ENCODE data around the gene SERPINA9.
"Not testable (repeated sequence)": the region's sequence is repeated elsewhere in the genome, so short reads cannot be mapped to it uniquely, and the experiment has no call there.

Gene SERPINA9

GRCh38 chr14:94421316-94421715 is 54.7 kb downstream of the SERPINA9 start:
- DNase-seq = no peak

DNA sequence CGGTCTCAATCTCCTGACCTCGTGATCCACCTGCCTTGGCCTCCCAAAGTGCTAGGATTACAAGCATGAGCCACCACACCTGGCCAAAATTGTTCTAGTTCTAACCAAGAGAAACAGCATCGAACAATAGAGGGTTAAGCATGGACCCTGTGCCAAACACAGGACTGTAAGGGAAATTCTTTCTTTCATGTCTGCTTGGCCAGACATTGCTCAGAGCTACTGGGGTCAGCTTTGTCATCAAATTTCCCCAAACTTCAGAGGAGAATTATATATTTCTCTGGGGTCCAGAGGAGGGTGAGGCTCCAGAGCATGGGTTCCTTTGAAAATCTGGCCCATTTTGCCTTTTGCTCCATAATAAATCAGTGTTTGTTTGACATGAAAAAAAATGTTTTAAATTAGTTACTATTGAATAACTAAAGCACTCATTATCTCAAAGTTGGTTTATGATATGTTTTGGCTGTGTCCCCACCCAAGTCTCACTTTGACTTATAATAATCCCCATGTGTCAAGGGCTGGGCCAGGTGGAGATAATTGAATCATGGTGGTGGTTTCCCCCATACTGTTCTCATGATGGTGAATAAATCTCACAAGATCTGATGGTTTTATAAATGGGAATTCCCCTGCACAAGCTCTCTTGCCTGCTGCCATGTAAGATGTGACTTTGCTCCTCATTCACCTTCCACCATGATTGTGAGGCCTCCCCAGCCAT is 58.3 kb downstream of the SERPINA9 start:
- DNase-seq = not testable (repeated sequence)
